ENCODE results near the gene HPSE2.

HPSE2 gene

GRCh38 chr10:98808282-98808892 is 427.3 kb downstream of the HPSE2 start:
- H3K27ac ChIP-seq (ENCODE audit: low read depth, low read length), result no peak overlapping the region
- DNase-seq, result no peak
- H3K4ac ChIP-seq (ENCODE audit: low read depth, low read length), result no peak overlapping the region
- no peaks in the 10 kb centered on the region for H3K27me3 ChIP-seq (ENCODE audit: insufficient read depth, low read length, poor library complexity)
- no peaks in the 10 kb centered on the region for H3K79me1 ChIP-seq (ENCODE audit: low read length)
- H2BK5ac ChIP-seq (ENCODE audit: low read length), result no peak overlapping the region
- no peak overlapping the region for H3K56ac ChIP-seq (ENCODE audit: low read length)
- no peak overlapping the region for H4K8ac ChIP-seq (ENCODE audit: low read depth, low read length)
- no peak overlapping the region for H3K23ac ChIP-seq (ENCODE audit: low read length)
- H3K4me1 ChIP-seq (ENCODE audit: control insufficient read depth, low read depth, low read length), result no peaks in the 10 kb centered on the region
- H2BK15ac ChIP-seq (replicated peaks; ENCODE audit: low read depth), result no peak overlapping the region
- no peaks in the 10 kb centered on the region for H3K36me3 ChIP-seq (ENCODE audit: control insufficient read depth, insufficient read depth, low read length)
- H3K4me3 ChIP-seq (ENCODE audit: low read length), result no peak overlapping the region
- no CpG with 5 or more reads among the region's 2 CpGs for WGBS (ENCODE audit: extremely low coverage, insufficient coverage, low lambda C conversion rate)
- no peak overlapping the region for H2AK5ac ChIP-seq (ENCODE audit: low read length)
- H2BK120ac ChIP-seq (ENCODE audit: low read depth, low read length), result no peak overlapping the region
- no peak overlapping the region for H3K18ac ChIP-seq (ENCODE audit: low read length)
- no peak overlapping the region for H4K5ac ChIP-seq (ENCODE audit: low read length)
- H3K4me2 ChIP-seq (ENCODE audit: low read length), result no peak overlapping the region
- H3K79me2 ChIP-seq (ENCODE audit: control insufficient read depth, insufficient read depth, low read length), result no peaks in the 10 kb centered on the region
- no peak overlapping the region for H3K9ac ChIP-seq (ENCODE audit: low read length)

GRCh38 chr10:98800263-98800662 is 435.4 kb downstream of the HPSE2 start:
- Histone ChIP-seq H3K4me1 (ENCODE audit: control insufficient read depth, low read depth, low read length) (no peaks in the 10 kb centered on the region), H2BK15ac (replicated peaks; ENCODE audit: low read depth) (no peak overlapping the region), H2BK5ac (ENCODE audit: low read length) (no peak overlapping the region), H3K56ac (ENCODE audit: low read length) (no peak overlapping the region), H3K36me3 (ENCODE audit: control insufficient read depth, insufficient read depth, low read length) (no peaks in the 10 kb centered on the region), H2BK120ac (ENCODE audit: low read depth, low read length) (no peak overlapping the region), H3K79me1 (ENCODE audit: low read length) (no peaks in the 10 kb centered on the region), H4K5ac (ENCODE audit: low read length) (no peak overlapping the region), H3K27ac (ENCODE audit: low read depth, low read length) (no peak overlapping the region), H3K79me2 (ENCODE audit: control insufficient read depth, insufficient read depth, low read length) (no peaks in the 10 kb centered on the region), H4K8ac (ENCODE audit: low read depth, low read length) (no peak overlapping the region), H3K4ac (ENCODE audit: low read depth, low read length) (no peak overlapping the region), H2AK5ac (ENCODE audit: low read length) (no peak overlapping the region), H3K27me3 (ENCODE audit: insufficient read depth, low read length, poor library complexity) (no peaks in the 10 kb centered on the region), H3K18ac (ENCODE audit: low read length) (no peak overlapping the region), H3K9ac (ENCODE audit: low read length) (no peak overlapping the region), H3K23ac (ENCODE audit: low read length) (no peak overlapping the region), H3K4me3 (ENCODE audit: low read length) (no peak overlapping the region), H3K4me2 (ENCODE audit: low read length) (no peak overlapping the region)
- no peak for DNase-seq

GRCh38 chr10:98795467-98795866 is 440.2 kb downstream of the HPSE2 start:
- H2BK120ac ChIP-seq (ENCODE audit: low read depth, low read length), result no peak overlapping the region
- no peak overlapping the region for H2BK15ac ChIP-seq (replicated peaks; ENCODE audit: low read depth)
- H3K4ac ChIP-seq (ENCODE audit: low read depth, low read length), result no peak overlapping the region
- no peaks in the 10 kb centered on the region for H3K4me1 ChIP-seq (ENCODE audit: control insufficient read depth, low read depth, low read length)
- no peak for DNase-seq
- H3K27me3 ChIP-seq (ENCODE audit: insufficient read depth, low read length, poor library complexity), result no peaks in the 10 kb centered on the region
- no peaks in the 10 kb centered on the region for H3K79me2 ChIP-seq (ENCODE audit: control insufficient read depth, insufficient read depth, low read length)
- H3K56ac ChIP-seq (ENCODE audit: low read length), result no peak overlapping the region
- H3K4me2 ChIP-seq (ENCODE audit: low read length), result no peak overlapping the region
- no peaks in the 10 kb centered on the region for H3K79me1 ChIP-seq (ENCODE audit: low read length)
- no peaks in the 10 kb centered on the region for H3K36me3 ChIP-seq (ENCODE audit: control insufficient read depth, insufficient read depth, low read length)
- no peak overlapping the region for H2AK5ac ChIP-seq (ENCODE audit: low read length)
- H3K4me3 ChIP-seq (ENCODE audit: low read length), result no peak overlapping the region
- H2BK5ac ChIP-seq (ENCODE audit: low read length), result no peak overlapping the region
- H3K18ac ChIP-seq (ENCODE audit: low read length), result no peak overlapping the region
- WGBS (ENCODE audit: extremely low coverage, insufficient coverage, low lambda C conversion rate), result no CpG with 5 or more reads among the region's 2 CpGs
- H4K5ac ChIP-seq (ENCODE audit: low read length), result no peak overlapping the region
- H4K8ac ChIP-seq (ENCODE audit: low read depth, low read length), result no peak overlapping the region
- no peak overlapping the region for H3K23ac ChIP-seq (ENCODE audit: low read length)
- H3K27ac ChIP-seq (ENCODE audit: low read depth, low read length), result no peak overlapping the region
- no peak overlapping the region for H3K9ac ChIP-seq (ENCODE audit: low read length)

GRCh38 chr10:98790817-98791216 is 444.8 kb downstream of the HPSE2 start:
- Histone ChIP-seq H4K5ac (ENCODE audit: low read length) (no peak overlapping the region), H3K79me1 (ENCODE audit: low read length) (no peaks in the 10 kb centered on the region), H3K27ac (ENCODE audit: low read depth, low read length) (no peak overlapping the region), H3K56ac (ENCODE audit: low read length) (no peak overlapping the region), H2AK5ac (ENCODE audit: low read length) (no peak overlapping the region), H3K27me3 (ENCODE audit: insufficient read depth, low read length, poor library complexity) (no peaks in the 10 kb centered on the region), H3K4me1 (ENCODE audit: control insufficient read depth, low read depth, low read length) (no peaks in the 10 kb centered on the region), H3K4me3 (ENCODE audit: low read length) (no peak overlapping the region), H3K9ac (ENCODE audit: low read length) (no peak overlapping the region), H3K36me3 (ENCODE audit: control insufficient read depth, insufficient read depth, low read length) (no peaks in the 10 kb centered on the region), H3K79me2 (ENCODE audit: control insufficient read depth, insufficient read depth, low read length) (no peaks in the 10 kb centered on the region), H3K4ac (ENCODE audit: low read depth, low read length) (no peak overlapping the region), H2BK120ac (ENCODE audit: low read depth, low read length) (no peak overlapping the region), H3K18ac (ENCODE audit: low read length) (no peak overlapping the region), H3K4me2 (ENCODE audit: low read length) (no peak overlapping the region), H4K8ac (ENCODE audit: low read depth, low read length) (no peak overlapping the region), H3K23ac (ENCODE audit: low read length) (no peak overlapping the region), H2BK5ac (ENCODE audit: low read length) (no peak overlapping the region), H2BK15ac (replicated peaks; ENCODE audit: low read depth) (no peak overlapping the region)
- peak; percentile 35 for DNase-seq

- Histone ChIP-seq H3K79me2 (ENCODE audit: control insufficient read depth, insufficient read depth, low read length) (no peaks in the 10 kb centered on the region), H3K18ac (ENCODE audit: low read length) (no peak overlapping the region), H3K79me1 (ENCODE audit: low read length) (no peaks in the 10 kb centered on the region), H3K9ac (ENCODE audit: low read length) (no peak overlapping the region), H2BK15ac (replicated peaks; ENCODE audit: low read depth) (no peak overlapping the region), H3K4ac (ENCODE audit: low read depth, low read length) (no peak overlapping the region), H3K27me3 (ENCODE audit: insufficient read depth, low read length, poor library complexity) (no peaks in the 10 kb centered on the region), H3K4me2 (ENCODE audit: low read length) (no peak overlapping the region), H3K27ac (ENCODE audit: low read depth, low read length) (no peak overlapping the region), H4K8ac (ENCODE audit: low read depth, low read length) (no peak overlapping the region), H3K56ac (ENCODE audit: low read length) (no peak overlapping the region), H3K4me3 (ENCODE audit: low read length) (no peak overlapping the region), H4K5ac (ENCODE audit: low read length) (no peak overlapping the region), H3K4me1 (ENCODE audit: control insufficient read depth, low read depth, low read length) (no peaks in the 10 kb centered on the region), H2BK5ac (ENCODE audit: low read length) (no peak overlapping the region), H2AK5ac (ENCODE audit: low read length) (no peak overlapping the region), H2BK120ac (ENCODE audit: low read depth, low read length) (no peak overlapping the region), H3K36me3 (ENCODE audit: control insufficient read depth, insufficient read depth, low read length) (no peaks in the 10 kb centered on the region), H3K23ac (ENCODE audit: low read length) (no peak overlapping the region)
- DNase-seq, result peak; percentile 1
- WGBS (ENCODE audit: extremely low coverage, insufficient coverage, low lambda C conversion rate), result no CpG with 5 or more reads among the region's 3 CpGs
Observed at GRCh38 chr10:98778277-98778759, 457.3 kb downstream of the HPSE2 start.

- no peak for DNase-seq
- no peaks in the 10 kb centered on the region for H3K79me2 ChIP-seq (ENCODE audit: control insufficient read depth, insufficient read depth, low read length)
- no peak overlapping the region for H3K4me2 ChIP-seq (ENCODE audit: low read length)
- no peak overlapping the region for H3K4me3 ChIP-seq (ENCODE audit: low read length)
- no peak overlapping the region for H2BK120ac ChIP-seq (ENCODE audit: low read depth, low read length)
- H3K23ac ChIP-seq (ENCODE audit: low read length), result no peak overlapping the region
- H3K27ac ChIP-seq (ENCODE audit: low read depth, low read length), result no peak overlapping the region
- no peak overlapping the region for H2BK5ac ChIP-seq (ENCODE audit: low read length)
- H3K56ac ChIP-seq (ENCODE audit: low read length), result no peak overlapping the region
- WGBS (ENCODE audit: extremely low coverage, insufficient coverage, low lambda C conversion rate), result no CpG with 5 or more reads among the region's 3 CpGs
- no peak overlapping the region for H2BK15ac ChIP-seq (replicated peaks; ENCODE audit: low read depth)
- no peaks in the 10 kb centered on the region for H3K79me1 ChIP-seq (ENCODE audit: low read length)
- no peak overlapping the region for H3K4ac ChIP-seq (ENCODE audit: low read depth, low read length)
- no peak overlapping the region for H4K5ac ChIP-seq (ENCODE audit: low read length)
- no peak overlapping the region for H2AK5ac ChIP-seq (ENCODE audit: low read length)
- H3K9ac ChIP-seq (ENCODE audit: low read length), result no peak overlapping the region
- no peaks in the 10 kb centered on the region for H3K4me1 ChIP-seq (ENCODE audit: control insufficient read depth, low read depth, low read length)
- H3K36me3 ChIP-seq (ENCODE audit: control insufficient read depth, insufficient read depth, low read length), result no peaks in the 10 kb centered on the region
- H4K8ac ChIP-seq (ENCODE audit: low read depth, low read length), result no peak overlapping the region
- H3K18ac ChIP-seq (ENCODE audit: low read length), result no peak overlapping the region
- H3K27me3 ChIP-seq (ENCODE audit: insufficient read depth, low read length, poor library complexity), result no peaks in the 10 kb centered on the region
Observed at GRCh38 chr10:98758463-98758862, 477.2 kb downstream of the HPSE2 start.

All from mesendoderm (in vitro differentiated cells).